ENCODE results near the gene AFF3.
"Not testable (repeated sequence)": the region's sequence is repeated elsewhere in the genome, so short reads cannot be mapped to it uniquely, and the experiment has no call there.

AFF3 gene

GRCh38 chr2:99743146-99743545 is 399.2 kb downstream of the AFF3 start:
- DNase-seq (ENCODE audit: low spot score), result no peak

DNA sequence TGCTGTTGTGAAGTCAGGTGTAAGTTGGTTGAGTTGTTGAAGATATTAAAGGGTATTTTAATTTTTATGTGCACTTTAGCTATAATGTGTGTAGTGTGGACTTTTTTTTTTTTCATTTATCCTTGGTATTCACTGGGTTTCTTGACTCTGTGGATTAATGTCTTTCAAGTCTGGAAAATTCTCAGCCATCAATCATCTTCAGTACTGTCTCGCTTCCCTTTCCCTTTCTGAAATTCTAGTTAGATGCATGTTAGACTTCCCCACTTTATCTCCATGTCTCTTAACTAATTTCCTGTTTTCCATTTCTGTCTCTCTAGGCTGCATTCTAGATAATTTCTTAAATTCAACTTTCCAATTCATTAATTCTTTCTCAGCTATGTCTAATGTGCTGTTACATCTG is 404.9 kb downstream of the AFF3 start:
- DNase-seq (ENCODE audit: low spot score), result no peak

- no peak for DNase-seq (ENCODE audit: low spot score)
These were observed 406.6 kb downstream of the AFF3 start for GRCh38 chr2:99735753-99736152.

DNA sequence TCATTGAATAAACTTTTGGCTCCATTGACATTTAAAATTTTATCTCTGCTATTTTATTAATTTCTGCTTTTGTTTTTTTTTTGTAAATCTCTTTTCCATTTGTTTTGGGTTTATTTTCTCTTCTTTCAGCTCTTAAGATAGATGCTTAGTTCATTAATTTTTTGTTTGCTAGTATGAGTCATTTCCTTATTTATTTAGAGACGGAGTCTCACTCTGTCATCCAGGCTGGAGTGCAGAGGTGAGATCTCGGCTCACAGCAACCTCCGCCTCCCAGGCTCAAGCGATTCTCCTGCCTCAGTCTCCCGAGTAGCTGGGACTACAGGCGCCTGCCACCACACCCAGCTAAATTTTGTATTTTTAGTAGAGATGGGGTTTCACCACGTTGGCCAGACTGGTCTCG is 407.1 kb downstream of the AFF3 start:
- DNase-seq (ENCODE audit: low spot score), result not testable (repeated sequence)

GRCh38 chr2:99734236-99734635 is 408.2 kb downstream of the AFF3 start:
- DNase-seq (ENCODE audit: low spot score), result no peak

DNA sequence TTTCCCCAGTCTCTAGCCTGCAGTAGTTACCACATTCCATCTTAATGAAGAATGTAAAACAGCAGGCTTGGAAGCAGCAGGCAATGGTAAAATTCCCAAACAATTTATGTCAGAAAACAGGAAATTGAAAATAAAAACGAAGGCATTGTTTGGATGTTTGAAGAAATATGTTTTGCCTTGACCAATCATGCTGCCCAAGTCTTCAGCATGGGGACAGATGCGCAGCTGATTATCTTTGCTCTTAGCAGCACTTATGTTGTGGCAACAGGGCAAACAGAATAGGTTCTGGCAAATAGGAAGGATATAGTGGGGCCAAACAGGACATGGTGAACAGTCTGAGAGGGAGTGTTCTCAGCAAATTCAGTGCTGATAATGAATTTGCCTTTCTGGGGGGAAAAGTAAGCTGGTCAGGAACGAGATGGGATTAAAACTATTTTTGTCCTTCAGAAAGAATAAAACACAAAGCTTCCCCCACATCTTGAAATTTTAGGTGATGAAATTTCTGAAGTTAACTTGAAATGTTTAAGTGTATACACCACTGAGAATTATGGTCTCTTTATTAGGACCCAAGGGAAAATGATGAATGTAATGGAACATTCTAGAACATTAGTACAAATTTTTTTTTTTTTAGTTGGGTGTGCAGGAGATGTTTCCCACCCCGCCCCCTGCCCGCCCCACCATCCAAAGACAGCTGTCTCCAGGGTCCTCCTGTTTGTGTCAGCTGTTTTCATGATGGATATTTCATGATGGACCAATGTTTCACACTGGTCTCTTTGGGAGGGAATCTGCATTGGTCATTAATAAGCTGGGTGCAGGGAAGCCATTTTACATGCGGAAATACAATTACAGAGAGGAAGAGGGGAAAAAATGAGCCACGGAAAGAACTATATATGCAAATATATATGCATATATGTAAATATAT is 413.0 kb downstream of the AFF3 start:
- no peak for DNase-seq (ENCODE audit: low spot score)

- DNase-seq (ENCODE audit: low spot score), result no peak
These were observed 414.2 kb downstream of the AFF3 start for GRCh38 chr2:99728166-99728565.

- no peak for DNase-seq (ENCODE audit: low spot score)
These were observed 415.2 kb downstream of the AFF3 start for GRCh38 chr2:99727199-99727598.

DNA sequence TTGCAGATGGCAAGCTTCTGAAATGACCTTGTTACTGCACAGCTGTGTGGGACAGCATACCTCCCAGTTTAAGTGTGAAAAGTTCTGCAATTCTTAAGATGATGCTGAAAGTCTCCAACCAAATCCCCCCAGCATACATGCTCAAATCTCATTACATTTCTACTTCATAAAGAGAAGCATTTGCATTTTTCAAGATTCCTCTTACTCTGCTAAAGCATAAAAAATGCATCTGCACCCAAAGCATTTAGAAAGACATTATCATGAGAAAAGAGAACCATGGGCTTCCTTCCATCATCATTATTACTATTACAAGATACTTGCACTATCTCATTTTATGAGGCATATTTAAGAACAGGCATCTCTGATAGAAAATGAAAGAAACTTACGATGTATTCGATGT is 415.7 kb downstream of the AFF3 start:
- DNase-seq (ENCODE audit: low spot score), result no peak

- no peak for DNase-seq (ENCODE audit: low spot score)
These were observed 416.6 kb downstream of the AFF3 start for GRCh38 chr2:99725820-99726219.

- no peak for DNase-seq (ENCODE audit: low spot score)
These were observed 419.9 kb downstream of the AFF3 start for GRCh38 chr2:99722476-99722875.

DNA sequence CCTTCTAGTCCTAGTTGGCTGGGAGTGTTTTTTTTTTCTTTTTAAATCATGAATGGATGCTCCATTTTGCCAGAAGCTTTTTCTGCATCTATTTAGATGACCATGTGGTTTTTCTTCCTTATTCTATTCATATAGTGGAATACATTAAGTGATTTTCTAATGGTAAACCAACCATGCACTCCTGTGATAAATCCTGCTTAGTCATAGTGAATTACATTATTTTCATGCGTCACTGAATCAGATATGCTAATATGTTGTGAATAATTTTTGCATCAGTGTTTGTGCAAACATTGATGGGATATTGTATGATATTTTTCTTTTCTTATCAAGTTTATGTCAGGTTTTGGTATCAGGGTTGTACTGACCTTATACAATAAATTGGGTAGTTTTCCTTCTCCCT is 423.3 kb downstream of the AFF3 start:
- no peak for DNase-seq (ENCODE audit: low spot score)

GRCh38 chr2:99715956-99716355 is 426.4 kb downstream of the AFF3 start:
- no peak for DNase-seq (ENCODE audit: low spot score)

GRCh38 chr2:99714349-99714748 is 428.0 kb downstream of the AFF3 start:
- DNase-seq (ENCODE audit: low spot score), result no peak

DNA sequence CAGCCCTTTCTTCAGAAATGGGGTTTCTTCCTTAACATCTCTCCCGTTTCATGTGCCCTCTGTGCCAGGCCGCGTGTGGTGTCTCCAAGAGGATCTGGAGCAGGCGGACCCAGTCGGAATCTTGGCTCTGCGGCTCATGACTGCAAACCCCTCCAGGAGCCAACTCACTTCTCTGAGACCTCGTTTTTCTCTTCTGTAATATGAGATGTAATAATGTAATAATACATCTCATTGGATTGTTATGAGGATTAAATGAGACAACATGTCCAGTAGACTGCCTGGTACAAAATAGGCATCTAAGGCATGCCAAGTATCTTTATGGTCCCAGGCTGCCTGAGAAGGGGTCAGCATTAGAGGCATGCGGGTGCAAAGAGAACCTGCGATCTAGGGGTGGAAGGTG is 431.2 kb downstream of the AFF3 start:
- no peak for DNase-seq (ENCODE audit: low spot score)

GRCh38 chr2:99710721-99711120 is 431.7 kb downstream of the AFF3 start:
- no peak for DNase-seq (ENCODE audit: low spot score)

- no peak for DNase-seq (ENCODE audit: low spot score)
These were observed 433.2 kb downstream of the AFF3 start for GRCh38 chr2:99709229-99709628.

DNA sequence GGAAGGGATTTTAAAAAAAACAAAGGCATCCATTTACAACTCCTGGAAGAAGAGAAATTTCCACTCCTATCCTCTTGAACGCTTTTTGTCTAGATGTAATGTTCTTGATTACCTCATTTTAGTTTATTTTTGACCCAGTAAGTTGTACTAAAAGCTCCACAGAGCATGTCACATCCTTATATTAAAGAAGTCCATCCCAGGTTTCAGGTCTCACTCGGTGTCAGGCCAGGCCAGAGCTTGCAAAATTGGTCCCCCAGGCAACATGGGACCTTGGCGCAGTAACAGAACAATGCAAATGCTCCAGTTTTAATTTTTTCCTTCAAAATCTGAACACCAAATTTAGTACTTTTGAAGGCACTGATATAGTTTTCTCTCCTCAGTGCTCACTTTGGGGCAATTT is 434.2 kb downstream of the AFF3 start:
- DNase-seq (ENCODE audit: low spot score), result no peak

GRCh38 chr2:99707592-99707991 is 434.8 kb downstream of the AFF3 start:
- DNase-seq (ENCODE audit: low spot score), result no peak

DNA sequence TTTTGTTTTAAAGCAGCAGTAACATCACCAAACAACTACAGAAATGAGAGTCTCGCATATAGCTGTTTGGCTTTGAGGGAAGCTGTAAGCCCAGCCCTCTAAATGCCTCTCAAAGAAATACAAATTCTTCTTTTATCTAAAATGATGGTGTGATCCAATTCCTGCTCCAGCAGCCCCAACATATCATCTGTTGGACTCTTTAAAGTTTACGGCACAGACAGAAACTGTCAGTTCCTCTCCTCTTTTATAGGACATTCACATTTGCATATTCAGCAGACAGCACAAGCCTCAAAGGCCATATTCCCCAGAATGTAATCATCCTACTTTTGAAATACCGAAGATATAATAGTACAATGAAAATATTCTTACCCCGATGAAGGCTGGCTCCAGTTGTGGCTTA is 435.7 kb downstream of the AFF3 start:
- DNase-seq (ENCODE audit: low spot score), result no peak

DNA sequence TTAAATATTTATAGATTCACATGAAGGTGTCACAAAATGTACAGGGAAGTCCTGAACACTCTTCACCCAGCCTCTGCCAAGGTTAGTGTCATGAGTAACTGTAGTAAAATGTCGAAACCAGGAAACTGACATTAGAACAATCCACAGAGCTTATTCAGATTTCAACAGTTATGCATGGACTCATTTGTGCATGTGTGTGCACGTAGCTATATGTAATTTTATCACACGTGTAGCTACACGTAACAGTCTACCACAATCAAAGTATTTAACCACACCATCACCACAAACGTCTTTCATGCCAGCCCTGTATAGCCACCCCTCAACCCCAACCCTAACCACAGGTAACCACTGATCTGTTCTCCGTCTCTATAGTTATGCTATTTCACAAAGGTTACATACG is 440.9 kb downstream of the AFF3 start:
- DNase-seq (ENCODE audit: low spot score), result no peak

DNA sequence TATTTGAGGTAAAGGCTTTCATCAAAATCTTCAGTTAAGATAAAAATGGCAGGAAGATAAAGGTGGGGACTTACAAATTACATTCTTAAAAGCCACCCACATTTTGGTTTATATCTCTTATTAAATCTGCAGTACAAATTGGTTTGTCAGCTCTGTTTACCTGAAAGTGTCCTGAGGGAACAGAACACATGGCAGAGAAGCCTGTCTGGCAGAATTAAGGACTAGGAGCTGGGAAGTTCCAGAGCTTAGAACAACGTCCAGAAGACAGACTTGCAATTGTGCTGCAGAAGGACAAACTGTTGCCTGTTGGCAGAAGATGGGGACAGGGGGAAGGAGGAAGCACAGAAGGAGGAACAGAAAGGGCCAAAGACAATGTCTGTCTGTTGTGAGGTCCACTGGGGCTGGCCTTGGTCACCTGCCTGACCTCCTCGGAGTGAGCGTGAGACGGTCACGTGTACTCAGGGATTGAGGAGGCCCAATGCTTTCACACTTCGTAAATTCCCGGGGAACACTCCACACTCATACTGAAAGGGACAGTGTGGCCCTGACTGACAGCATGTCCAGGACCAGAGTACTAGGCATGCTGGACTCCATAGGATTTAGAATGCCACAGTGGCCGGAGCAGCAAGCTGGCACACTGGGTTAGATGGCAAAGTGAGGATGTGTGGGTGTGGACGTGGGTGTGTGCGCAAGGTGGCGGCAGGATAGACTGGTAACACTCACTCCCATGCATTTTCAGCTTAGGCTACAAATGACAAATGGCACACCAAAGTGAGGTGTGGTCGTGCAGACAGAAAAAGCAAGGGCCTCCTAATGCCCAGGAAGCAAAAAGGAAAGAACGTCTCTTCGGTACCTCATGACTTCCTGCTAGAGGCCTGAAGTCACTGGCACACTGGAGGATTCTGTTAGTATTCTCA is 441.6 kb downstream of the AFF3 start:
- no peak for DNase-seq (ENCODE audit: low spot score)

GRCh38 chr2:99698896-99699295 is 443.5 kb downstream of the AFF3 start:
- DNase-seq (ENCODE audit: low spot score), result no peak
